ENCODE data around the gene GPR141.
"Not testable (repeated sequence)": the region's sequence is repeated elsewhere in the genome, so short reads cannot be mapped to it uniquely, and the experiment has no call there.

GPR141 gene

DNA sequence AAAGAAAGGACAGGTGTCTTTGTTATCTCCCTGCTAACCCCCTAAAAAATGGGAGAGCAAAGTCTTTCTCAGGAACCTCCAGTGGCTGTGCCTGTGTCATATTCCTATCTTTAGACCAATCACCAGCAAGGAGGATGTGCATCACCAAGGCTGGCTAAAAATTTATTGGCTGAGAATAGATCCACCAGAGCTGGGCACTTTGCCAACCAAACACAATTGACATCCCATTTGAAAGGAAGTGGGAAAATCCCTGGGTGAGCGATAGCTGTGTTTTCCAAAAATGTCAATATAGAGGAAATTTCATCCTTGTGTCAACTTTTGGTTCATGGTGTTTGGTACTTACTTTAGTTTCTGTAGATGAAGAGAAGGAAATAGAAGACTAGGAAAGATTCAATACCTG, 13.1 kb upstream of the GPR141 start:
- H3K4me1 Mint-ChIP-seq (ENCODE audit: low read depth), result no peaks in the 10 kb centered on the region

DNA sequence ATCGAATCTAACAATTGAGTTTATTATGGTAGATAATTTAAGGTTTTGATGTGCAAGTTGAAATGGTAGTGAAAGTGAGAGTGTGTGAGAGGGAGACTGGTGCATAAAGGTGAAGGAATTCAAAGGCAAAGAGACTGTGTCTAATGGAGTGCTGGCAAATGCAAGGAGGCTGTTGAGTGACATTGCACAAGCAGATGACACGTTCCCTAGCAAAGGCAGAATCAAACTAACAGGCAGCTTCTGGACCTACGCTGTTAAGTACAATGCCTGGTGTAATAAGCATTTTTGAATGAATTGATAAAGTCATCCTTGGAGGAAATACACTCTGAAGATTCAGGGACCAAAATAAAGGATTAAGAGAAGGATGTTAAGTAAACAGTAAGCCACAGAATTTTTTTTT, 11.7 kb upstream of the GPR141 start:
- Mint-ChIP-seq H3K4me1 (ENCODE audit: low read depth) (no peaks in the 10 kb centered on the region), H3K36me3 (ENCODE audit: low read depth) (no peaks in the 10 kb centered on the region), H3K27me3 (ENCODE audit: low read depth) (peaks cover 20% of the 10 kb centered on the region), H3K4me3 (no peak overlapping the region), H3K9me3 (no peaks in the 10 kb centered on the region), H3K27ac (no peak overlapping the region)

More for the DNA sequence above, 13.1 kb upstream of the GPR141 start:
- Mint-ChIP-seq H3K4me3 (no peak overlapping the region), H3K27ac (no peak overlapping the region), H3K9me3 (no peaks in the 10 kb centered on the region), H3K36me3 (ENCODE audit: low read depth) (no peaks in the 10 kb centered on the region), H3K27me3 (ENCODE audit: low read depth) (peaks cover 18% of the 10 kb centered on the region)

DNA sequence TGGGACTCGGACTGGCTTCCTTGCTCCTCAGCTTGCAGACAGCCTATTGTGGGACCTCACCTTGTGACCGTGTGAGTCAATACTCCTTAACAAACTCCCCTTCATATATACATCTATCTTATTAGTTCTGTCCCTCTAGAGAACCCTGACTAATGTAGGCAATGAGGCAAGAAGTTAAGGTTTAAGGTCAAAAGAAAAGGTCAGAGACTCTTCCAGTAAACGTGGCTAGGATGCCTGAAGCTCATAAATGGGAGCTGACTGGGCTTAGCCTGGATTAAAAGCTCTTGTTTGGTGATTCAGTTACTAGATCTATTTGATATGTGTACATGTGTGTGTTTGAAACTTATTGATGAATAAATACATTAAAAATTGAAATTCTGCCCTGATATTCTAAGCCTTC, 10.6 kb upstream of the GPR141 start:
- Mint-ChIP-seq H3K27ac (no peak overlapping the region), H3K27me3 (ENCODE audit: low read depth) (peaks cover 23% of the 10 kb centered on the region), H3K9me3 (no peaks in the 10 kb centered on the region), H3K36me3 (ENCODE audit: low read depth) (no peaks in the 10 kb centered on the region), H3K4me1 (ENCODE audit: low read depth) (no peaks in the 10 kb centered on the region), H3K4me3 (no peak overlapping the region)

DNA sequence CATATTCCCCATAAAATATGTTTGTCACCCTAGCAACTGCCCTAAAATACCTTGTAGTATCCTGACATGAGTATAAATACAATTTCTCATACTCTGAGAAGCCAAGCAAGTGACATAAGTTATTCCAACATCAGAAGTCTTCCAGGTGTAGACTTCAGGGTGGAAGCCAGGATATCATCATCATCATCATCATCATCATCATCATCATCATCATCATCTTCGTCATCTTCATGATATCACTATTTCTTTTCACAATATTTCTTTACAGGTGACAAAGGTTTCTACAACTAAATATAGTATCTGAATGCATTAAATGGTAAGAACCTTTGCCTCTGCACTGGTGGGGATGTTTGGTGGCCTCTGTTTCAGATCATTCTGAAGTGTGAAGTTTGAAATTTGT, 10.0 kb upstream of the GPR141 start:
- Mint-ChIP-seq H3K9me3 (no peaks in the 10 kb centered on the region), H3K27me3 (ENCODE audit: low read depth) (peaks cover 23% of the 10 kb centered on the region), H3K4me1 (ENCODE audit: low read depth) (no peaks in the 10 kb centered on the region), H3K4me3 (no peak overlapping the region), H3K36me3 (ENCODE audit: low read depth) (no peaks in the 10 kb centered on the region), H3K27ac (no peak overlapping the region)

GRCh38 chr7:37674531-37674930, 9.0 kb upstream of the GPR141 start:
- Mint-ChIP-seq H3K27me3 (ENCODE audit: low read depth) (peaks cover 24% of the 10 kb centered on the region), H3K9me3 (no peaks in the 10 kb centered on the region), H3K4me1 (ENCODE audit: low read depth) (no peaks in the 10 kb centered on the region), H3K4me3 (no peak overlapping the region), H3K27ac (no peak overlapping the region), H3K36me3 (ENCODE audit: low read depth) (no peaks in the 10 kb centered on the region)

DNA sequence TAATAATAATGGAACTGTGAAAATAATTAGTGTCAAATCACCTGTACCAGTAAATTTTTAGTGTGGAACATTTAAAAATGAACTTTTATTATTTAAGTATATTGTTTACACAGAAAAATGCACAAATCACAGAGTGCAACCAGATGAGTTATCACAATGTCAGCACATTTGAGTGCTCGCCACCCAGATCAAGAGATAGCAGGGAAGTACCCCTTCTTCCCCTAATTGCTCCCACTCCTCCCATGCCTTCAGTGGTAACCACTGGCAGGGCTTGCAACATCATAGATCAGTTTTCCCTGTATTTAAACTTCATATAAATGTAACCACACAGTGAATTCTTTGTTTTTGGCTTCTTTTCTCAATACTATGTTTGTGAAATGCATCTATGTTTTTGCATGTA, 7.8 kb upstream of the GPR141 start:
- no peaks in the 10 kb centered on the region for H3K36me3 Mint-ChIP-seq (ENCODE audit: low read depth)
- H3K4me3 Mint-ChIP-seq, result no peak overlapping the region
- no peaks in the 10 kb centered on the region for H3K4me1 Mint-ChIP-seq (ENCODE audit: low read depth)
- no peaks in the 10 kb centered on the region for H3K9me3 Mint-ChIP-seq
- no peak overlapping the region for H3K27ac Mint-ChIP-seq
- H3K27me3 Mint-ChIP-seq (ENCODE audit: low read depth), result peaks cover 29% of the 10 kb centered on the region

- H3K27ac Mint-ChIP-seq, result no peak overlapping the region
- H3K9me3 Mint-ChIP-seq, result no peaks in the 10 kb centered on the region
- H3K4me3 Mint-ChIP-seq, result no peak overlapping the region
- no peaks in the 10 kb centered on the region for H3K36me3 Mint-ChIP-seq (ENCODE audit: low read depth)
- H3K27me3 Mint-ChIP-seq (ENCODE audit: low read depth), result peaks cover 6% of the 10 kb centered on the region
- H3K4me1 Mint-ChIP-seq (ENCODE audit: low read depth), result peaks cover 4% of the 10 kb centered on the region
These were observed 1.4 kb downstream of the GPR141 start for GRCh38 chr7:37684927-37685326.

GRCh38 chr7:37686556-37687345, 3.2 kb downstream of the GPR141 start:
- Mint-ChIP-seq H3K27ac (no peak overlapping the region), H3K4me1 (ENCODE audit: low read depth) (peaks cover 4% of the 10 kb centered on the region)

DNA sequence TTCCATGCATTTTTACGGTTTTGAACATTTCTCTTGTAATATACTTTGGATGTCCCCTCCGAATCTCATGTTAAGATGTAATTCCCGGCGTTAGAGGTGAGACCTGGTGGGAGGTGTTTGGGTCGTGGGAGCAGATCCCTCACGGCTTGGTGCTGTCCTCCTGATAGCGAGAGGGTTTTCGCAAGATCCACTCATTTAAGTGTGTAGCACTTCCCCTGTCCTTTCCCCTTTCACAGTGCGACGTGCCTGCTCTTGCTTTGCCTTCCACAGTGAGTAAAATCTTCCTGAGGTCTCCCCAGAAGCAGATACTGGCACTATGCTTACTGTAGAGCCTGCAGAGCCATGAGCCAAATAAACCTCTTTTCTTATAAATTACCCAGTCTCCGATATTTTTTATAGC, 6.6 kb downstream of the GPR141 start:
- no peaks in the 10 kb centered on the region for H3K4me1 Mint-ChIP-seq (ENCODE audit: low read depth)
- H3K9me3 Mint-ChIP-seq, result no peaks in the 10 kb centered on the region
- no peaks in the 10 kb centered on the region for H3K27me3 Mint-ChIP-seq (ENCODE audit: low read depth)
- H3K36me3 Mint-ChIP-seq (ENCODE audit: low read depth), result no peaks in the 10 kb centered on the region
- H3K27ac Mint-ChIP-seq, result no peak overlapping the region
- H3K4me3 Mint-ChIP-seq, result no peak overlapping the region

More at GRCh38 chr7:37686556-37687345, 3.2 kb downstream of the GPR141 start:
- Mint-ChIP-seq H3K4me3 (no peak overlapping the region), H3K36me3 (ENCODE audit: low read depth) (no peaks in the 10 kb centered on the region), H3K9me3 (no peaks in the 10 kb centered on the region), H3K27me3 (ENCODE audit: low read depth) (peaks cover 4% of the 10 kb centered on the region)

DNA sequence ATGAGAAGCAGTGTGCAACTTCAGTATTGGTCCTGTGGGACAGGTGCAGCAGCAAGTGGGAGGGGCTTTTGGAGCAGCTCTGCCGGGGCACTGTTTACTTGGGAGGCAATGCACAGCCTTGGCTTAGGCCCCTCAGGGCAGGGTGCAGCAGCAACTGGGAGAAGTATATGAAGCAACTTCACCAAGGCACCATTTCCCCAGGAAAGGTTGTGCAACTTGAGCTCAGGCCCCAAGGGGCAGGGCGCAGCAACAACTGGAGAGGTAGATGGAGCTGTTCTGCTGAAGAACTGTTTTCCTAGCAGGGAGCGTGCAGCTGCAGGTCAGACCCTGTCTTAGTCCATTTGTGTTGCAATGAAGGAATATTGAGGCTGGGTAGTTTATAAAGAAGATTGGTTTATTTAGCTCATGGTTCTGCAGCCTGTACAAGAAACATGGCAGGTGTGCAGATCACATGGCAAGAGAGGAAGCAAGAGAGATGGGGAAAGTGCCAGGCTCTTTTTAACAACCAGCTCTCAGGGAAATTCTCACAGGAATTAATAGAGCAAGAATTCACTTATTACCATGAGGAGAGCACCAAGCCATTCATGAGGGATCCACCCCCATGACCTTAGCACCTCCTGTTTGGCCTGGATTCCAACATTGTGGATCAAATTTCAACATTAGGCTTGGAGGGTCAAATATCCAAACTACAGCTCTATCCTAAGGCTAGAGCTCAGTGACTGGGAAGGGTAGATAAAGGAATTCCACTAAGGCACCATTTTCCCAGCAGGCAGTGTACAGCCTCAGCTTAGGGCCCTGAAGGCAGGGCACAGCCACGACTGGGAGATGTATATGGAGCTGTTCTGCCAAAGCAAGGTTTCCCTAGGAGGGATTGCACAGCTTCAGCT, 10.9 kb downstream of the GPR141 start:
- Mint-ChIP-seq H3K27me3 (ENCODE audit: low read depth) (no peaks in the 10 kb centered on the region), H3K27ac (no peak overlapping the region), H3K4me1 (ENCODE audit: low read depth) (no peaks in the 10 kb centered on the region), H3K36me3 (ENCODE audit: low read depth) (no peaks in the 10 kb centered on the region), H3K4me3 (no peak overlapping the region), H3K9me3 (no peaks in the 10 kb centered on the region)

DNA sequence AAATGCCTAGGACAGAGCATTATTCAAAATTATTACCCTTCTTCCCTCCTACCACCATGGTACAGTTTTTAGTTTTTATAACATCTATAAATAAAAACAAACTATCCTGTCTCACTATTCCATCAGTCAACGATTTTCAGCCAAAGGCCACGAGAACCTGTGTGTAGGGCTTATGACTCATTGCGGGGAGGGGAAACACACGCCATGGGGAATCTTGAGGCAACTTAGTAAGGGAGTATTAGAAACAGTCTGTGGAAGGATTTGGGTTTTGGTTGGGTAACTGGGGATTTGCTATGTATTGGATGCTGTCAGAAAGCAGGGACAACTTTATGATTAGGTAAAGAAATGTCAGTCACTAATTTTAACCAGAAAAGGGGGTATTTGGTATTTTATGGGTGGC, 14.7 kb downstream of the GPR141 start:
- no peak overlapping the region for H3K27ac Mint-ChIP-seq

GRCh38 chr7:37698782-37699181, 15.2 kb downstream of the GPR141 start:
- peaks cover 8% of the 10 kb centered on the region for H3K27me3 Mint-ChIP-seq (ENCODE audit: low read depth)
- no peaks in the 10 kb centered on the region for H3K4me1 Mint-ChIP-seq (ENCODE audit: low read depth)
- H3K4me3 Mint-ChIP-seq, result no peak overlapping the region
- H3K9me3 Mint-ChIP-seq, result no peaks in the 10 kb centered on the region
- H3K27ac Mint-ChIP-seq, result no peak overlapping the region
- H3K36me3 Mint-ChIP-seq (ENCODE audit: low read depth), result no peaks in the 10 kb centered on the region

More for the DNA sequence above, 14.7 kb downstream of the GPR141 start:
- Mint-ChIP-seq H3K27me3 (ENCODE audit: low read depth) (peaks cover 6% of the 10 kb centered on the region), H3K4me3 (no peak overlapping the region), H3K36me3 (ENCODE audit: low read depth) (no peaks in the 10 kb centered on the region), H3K4me1 (ENCODE audit: low read depth) (no peaks in the 10 kb centered on the region), H3K9me3 (no peaks in the 10 kb centered on the region)

GRCh38 chr7:37701769-37702168, 18.2 kb downstream of the GPR141 start:
- Mint-ChIP-seq H3K4me3 (no peak overlapping the region), H3K36me3 (ENCODE audit: low read depth) (no peaks in the 10 kb centered on the region), H3K9me3 (no peaks in the 10 kb centered on the region), H3K27ac (no peak overlapping the region), H3K4me1 (ENCODE audit: low read depth) (no peaks in the 10 kb centered on the region), H3K27me3 (ENCODE audit: low read depth) (peaks cover 8% of the 10 kb centered on the region)

GRCh38 chr7:37703361-37703760, 19.8 kb downstream of the GPR141 start:
- H3K4me1 Mint-ChIP-seq (ENCODE audit: low read depth), result no peaks in the 10 kb centered on the region
- no peaks in the 10 kb centered on the region for H3K36me3 Mint-ChIP-seq (ENCODE audit: low read depth)
- no peaks in the 10 kb centered on the region for H3K9me3 Mint-ChIP-seq
- peaks cover 14% of the 10 kb centered on the region for H3K27me3 Mint-ChIP-seq (ENCODE audit: low read depth)
- no peak overlapping the region for H3K27ac Mint-ChIP-seq
- H3K4me3 Mint-ChIP-seq, result no peak overlapping the region

- not testable (repeated sequence) for H3K9me3 Mint-ChIP-seq; H3K4me1 Mint-ChIP-seq (ENCODE audit: low read depth); H3K27ac Mint-ChIP-seq; H3K36me3 Mint-ChIP-seq (ENCODE audit: low read depth); H3K4me3 Mint-ChIP-seq
- peaks cover 14% of the 10 kb centered on the region for H3K27me3 Mint-ChIP-seq (ENCODE audit: low read depth)
These were observed 20.8 kb downstream of the GPR141 start for GRCh38 chr7:37704328-37704833.
